ENCODE data around the gene DNM2.

DNA sequence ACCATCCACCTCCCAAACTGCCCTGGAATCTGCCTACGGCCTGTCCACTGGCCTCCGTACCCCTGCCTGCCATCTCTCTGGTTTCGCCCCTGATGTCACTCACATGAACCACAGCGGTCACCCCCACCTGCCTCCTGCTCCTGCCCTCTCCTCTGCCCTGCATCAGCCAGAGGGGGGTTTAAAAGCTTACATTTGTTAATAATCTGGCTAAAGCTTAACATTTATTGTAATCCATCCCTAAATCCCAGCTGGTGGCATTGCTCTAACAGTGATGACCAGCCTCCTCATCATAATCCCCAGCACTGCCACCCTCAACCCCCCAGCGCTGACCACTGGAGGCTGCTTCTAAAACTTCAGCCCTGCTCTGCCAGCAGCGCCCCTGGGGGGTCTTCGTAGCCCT lies 38.9 kb downstream of the DNM2 start:
- TF ChIP-seq, protein P1, sequence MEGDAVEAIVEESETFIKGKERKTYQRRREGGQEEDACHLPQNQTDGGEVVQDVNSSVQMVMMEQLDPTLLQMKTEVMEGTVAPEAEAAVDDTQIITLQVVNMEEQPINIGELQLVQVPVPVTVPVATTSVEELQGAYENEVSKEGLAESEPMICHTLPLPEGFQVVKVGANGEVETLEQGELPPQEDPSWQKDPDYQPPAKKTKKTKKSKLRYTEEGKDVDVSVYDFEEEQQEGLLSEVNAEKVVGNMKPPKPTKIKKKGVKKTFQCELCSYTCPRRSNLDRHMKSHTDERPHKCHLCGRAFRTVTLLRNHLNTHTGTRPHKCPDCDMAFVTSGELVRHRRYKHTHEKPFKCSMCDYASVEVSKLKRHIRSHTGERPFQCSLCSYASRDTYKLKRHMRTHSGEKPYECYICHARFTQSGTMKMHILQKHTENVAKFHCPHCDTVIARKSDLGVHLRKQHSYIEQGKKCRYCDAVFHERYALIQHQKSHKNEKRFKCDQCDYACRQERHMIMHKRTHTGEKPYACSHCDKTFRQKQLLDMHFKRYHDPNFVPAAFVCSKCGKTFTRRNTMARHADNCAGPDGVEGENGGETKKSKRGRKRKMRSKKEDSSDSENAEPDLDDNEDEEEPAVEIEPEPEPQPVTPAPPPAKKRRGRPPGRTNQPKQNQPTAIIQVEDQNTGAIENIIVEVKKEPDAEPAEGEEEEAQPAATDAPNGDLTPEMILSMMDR (conservative IDR thresholded peaks at IDR 0.05), result no peak
- TF ChIP-seq ZFX (IDR thresholded peaks at IDR 0.05), result no peak
